Suprapubic skin (tissue), 4 donors: ENCODE measurements around the gene NUP50. TPM values are rescaled to one million over a fixed set of nuclear protein-coding genes. Genes with fewer than 3 reads are reported as not detected.

ENCODE experiments used
- total RNA-seq, 4 donors: library from RNA; depleted of rRNA; stranded (reverse); fragments of >200 nt; gene quantifications; one replicate each; pipeline ENCODE4 v1.1.0, GENCODE V29; 2016

The NUP50 gene
- total RNA-seq, 4 donors from 2014 or later: 44.2 to 74.0 (median 64.0) TPM

Other genes with a start within 250 kb of the NUP50 start
- gene PHF21B, start 153.9 kb upstream of the NUP50 start, total RNA-seq: not detected
- 100 to 1,000 TPM in 1 of 4 donors, 10 to 100 TPM in 3; 36.0 to 119 (median 74.4) TPM for gene KIAA0930, start 77.0 kb downstream of the NUP50 start, total RNA-seq
- not detected for gene UPK3A, start 121.0 kb downstream of the NUP50 start, total RNA-seq
- gene FAM118A, start 146.0 kb downstream of the NUP50 start, total RNA-seq: 10 to 100 TPM; 22.7 to 65.8 (median 37.2) TPM
- under 1 TPM in 1 of 4 donors, not detected in 3; 0.21 TPM for gene SMC1B, start 249.7 kb downstream of the NUP50 start, total RNA-seq
- 1 to 10 TPM in 1 of 4 donors, under 1 TPM in 1, not detected in 2; 0.30 to 5.7 TPM for gene RIBC2, start 249.8 kb downstream of the NUP50 start, total RNA-seq